OCI-LY7 (cell line): ENCODE measurements around the gene LPIN1. TPM values are rescaled to one million over a fixed set of nuclear protein-coding genes. Genes with fewer than 3 reads are reported as not detected.

Source experiments
- BruUV-seq: library from RNA; stranded (reverse); fragments of 400-500 nt; replicated peaks from 2 replicates; lab custom pipeline; 2021; lab: Mats Ljungman, UMichigan
- CTCF ChIA-PET: fragments of 300-600 bp; sonication (Branson Sonifier 250); formaldehyde crosslinking; loops from one replicate; lab custom pipeline; 2022; ENCODE audit warnings: antibody characterized with exemption; ENCODE audit not compliant: unreplicated experiment; lab: Charles Lee
- POLR2A ChIA-PET: fragments of 300-600 bp; sonication (Branson Sonifier 250); formaldehyde crosslinking; loops from one replicate; lab custom pipeline; 2022; ENCODE audit warnings: antibody characterized with exemption; lab: Charles Lee
- DNase-seq: peaks from one replicate; pipeline ENCODE4 v3.0.0-alpha.2; 2015; ENCODE audit warnings: low spot score
- H2AFZ ChIP-seq: fragments of 200-600 bp; sonication (generic), shearing (Covaris generic); 2 replicates; pipeline ENCODE4 v1.6.1; 2014; ENCODE audit warnings: mild to moderate bottlenecking, antibody characterized with exemption, low read length, moderate library complexity
- H3K27ac ChIP-seq: fragments of 200-600 bp; sonication (generic); 2 replicates; pipeline ENCODE4 v1.5.1; 2014; ENCODE audit warnings: mixed run types, low read depth, mild to moderate bottlenecking, moderate library complexity, low read length, inconsistent platforms; ENCODE audit not compliant: poor library complexity, severe bottlenecking
- H3K36me3 ChIP-seq: fragments of 200-600 bp; sonication (generic); 2 replicates; pipeline ENCODE4 v1.6.1; 2014; ENCODE audit warnings: mild to moderate bottlenecking, antibody characterized with exemption, low read length, moderate library complexity, mixed read lengths; ENCODE audit not compliant: insufficient read depth
- H3K4me1 ChIP-seq: fragments of 200-600 bp; sonication (generic); 2 replicates; pipeline ENCODE4 v1.5.1; 2014; ENCODE audit warnings: mild to moderate bottlenecking, low read length; ENCODE audit not compliant: insufficient read depth, poor library complexity, severe bottlenecking
- H3K4me2 ChIP-seq: fragments of 200-600 bp; sonication (generic); 2 replicates; pipeline ENCODE4 v1.6.1; 2014; ENCODE audit warnings: mild to moderate bottlenecking, low read length
- H3K4me3 ChIP-seq: fragments of 200-600 bp; sonication (generic); 2 replicates; pipeline ENCODE4 v1.5.1; 2014; ENCODE audit warnings: mild to moderate bottlenecking, low read depth, low read length; ENCODE audit not compliant: poor library complexity, severe bottlenecking
- H3K79me2 ChIP-seq: fragments of 200-600 bp; sonication (generic); 2 replicates; pipeline ENCODE4 v1.6.1; 2016; ENCODE audit warnings: low read depth, mild to moderate bottlenecking, low read length, moderate library complexity, mixed read lengths; ENCODE audit not compliant: insufficient read depth
- H3K9me2 ChIP-seq: fragments of 200-600 bp; sonication (generic); 2 replicates; pipeline ENCODE4 v1.6.1; 2016; ENCODE audit warnings: mild to moderate bottlenecking, low read length, mixed read lengths; ENCODE audit not compliant: insufficient read depth
- H3K9me3 ChIP-seq: fragments of 200-600 bp; sonication (generic); 2 replicates; pipeline ENCODE4 v1.6.1; 2014; ENCODE audit warnings: mild to moderate bottlenecking, mixed run types, low read length, mixed read lengths
- H4K20me1 ChIP-seq: fragments of 200-600 bp; sonication (generic); 2 replicates; pipeline ENCODE4 v1.6.1; 2014; ENCODE audit warnings: mild to moderate bottlenecking, antibody characterized with exemption, low read length, moderate library complexity, mixed read lengths; ENCODE audit not compliant: insufficient read depth
- CTCF ChIP-seq: fragments of 200-600 bp; sonication (generic); conservative IDR thresholded peaks from 2 replicates; pipeline ENCODE4 v1.5.1; 2014; ENCODE audit warnings: mild to moderate bottlenecking, antibody characterized with exemption, low read length, moderate library complexity, mixed read lengths
- EZH2phosphoT487 ChIP-seq: fragments of 200-600 bp; sonication (generic); IDR thresholded peaks from 2 replicates; pipeline ENCODE4 v1.6.1; 2018; ENCODE audit warnings: low read depth, borderline replicate concordance, mild to moderate bottlenecking, mixed run types, antibody characterized with exemption, low read length, moderate library complexity, mixed read lengths
- intact Hi-C: fragments of 100-400 bp; cut with micrococcal nuclease; formaldehyde crosslinking; loops from one replicate; pipeline ENCODE4 v1.10.0; 2022; ENCODE audit not compliant: unreplicated experiment
- total RNA-seq, 2 experiments: library from RNA; depleted of rRNA in 1 of 2; stranded (reverse); fragments of >200 nt in 1 of 2; shearing (Covaris generic) in 1 of 2; gene quantifications; 2 replicates each; pipeline ENCODE4 v1.2.3, GENCODE V29; 2014 to 2022

Gene LPIN1
- total RNA-seq, 2 experiments from 2014 or later: 56.9 to 70.2 TPM

GRCh38 chr2:11805920-11806319 is 59.5 kb downstream of the LPIN1 start:
- no TSS peak for BruUV-seq
- no peaks in the 10 kb centered on the region for H4K20me1 ChIP-seq
- CTCF ChIA-PET: no interaction called here
- no peak overlapping the region for H3K4me3 ChIP-seq
- TF ChIP-seq CTCF (no peak), EZH2phosphoT487 (no peak)
- intact Hi-C loops: no loop called here
- H3K9me2 ChIP-seq: no peaks in the 10 kb centered on the region
- DNase-seq: no peak
- POLR2A ChIA-PET: no interaction called here
- H3K4me2 ChIP-seq: no peak overlapping the region
- H3K36me3 ChIP-seq: peaks cover 72% of the 10 kb centered on the region
- H2AFZ ChIP-seq: no peak overlapping the region
- no peaks in the 10 kb centered on the region for H3K9me3 ChIP-seq
- no peaks in the 10 kb centered on the region for H3K79me2 ChIP-seq
- H3K4me1 ChIP-seq: no peaks in the 10 kb centered on the region
- H3K27ac ChIP-seq: no peak overlapping the region

- H3K4me2 ChIP-seq: no peak overlapping the region
- no peak for TF ChIP-seq CTCF
- TF ChIP-seq EZH2phosphoT487: no peak
- no peak overlapping the region for H3K4me3 ChIP-seq
- peaks cover 60% of the 10 kb centered on the region for H3K36me3 ChIP-seq
- H3K9me3 ChIP-seq: no peaks in the 10 kb centered on the region
- no peak overlapping the region for H2AFZ ChIP-seq
- POLR2A ChIA-PET: interaction anchor here (0.6 kb wide), 1 partner anchor 64 kb away, joined by 3 read pairs; no protein-coding TSS in a partner anchor
- CTCF ChIA-PET: no interaction called here
- H4K20me1 ChIP-seq: no peaks in the 10 kb centered on the region
- no peaks in the 10 kb centered on the region for H3K9me2 ChIP-seq
- H3K27ac ChIP-seq: no peak overlapping the region
- no peaks in the 10 kb centered on the region for H3K79me2 ChIP-seq
- BruUV-seq: no TSS peak
- intact Hi-C loops: no loop called here
- no peaks in the 10 kb centered on the region for H3K4me1 ChIP-seq
- DNase-seq: no peak
Observed at GRCh38 chr2:11807156-11808015, 61.0 kb downstream of the LPIN1 start.

GRCh38 chr2:11808016-11808400 is 61.6 kb downstream of the LPIN1 start:
- intact Hi-C loops: no loop called here
- no TSS peak for BruUV-seq
- TF ChIP-seq CTCF (no peak), EZH2phosphoT487 (no peak)
- Histone ChIP-seq H3K4me2 (no peak overlapping the region), H3K9me2 (no peaks in the 10 kb centered on the region), H3K27ac (no peak overlapping the region), H3K4me1 (no peaks in the 10 kb centered on the region), H3K79me2 (no peaks in the 10 kb centered on the region), H3K4me3 (no peak overlapping the region), H3K36me3 (peaks cover 53% of the 10 kb centered on the region), H3K9me3 (no peaks in the 10 kb centered on the region), H4K20me1 (no peaks in the 10 kb centered on the region), H2AFZ (no peak overlapping the region)
- ChIA-PET CTCF (no interaction called here), POLR2A (no interaction called here)
- DNase-seq: no peak
